NCI-H128 (cell line): Measurements from ENCODE around the gene NKRF.

Source experiments
- DNase-seq: peaks from one replicate; lab custom pipeline; 2025; ENCODE audit not compliant: unreplicated experiment; lab: John Stamatoyannopoulos, UW

The NKRF gene

GRCh38 chrX:119617517-119618164, 11.4 kb upstream of the NKRF start:
- no peak for DNase-seq

- no peak for DNase-seq
Measured at GRCh38 chrX:119614776-119615175, 8.6 kb upstream of the NKRF start.

DNA sequence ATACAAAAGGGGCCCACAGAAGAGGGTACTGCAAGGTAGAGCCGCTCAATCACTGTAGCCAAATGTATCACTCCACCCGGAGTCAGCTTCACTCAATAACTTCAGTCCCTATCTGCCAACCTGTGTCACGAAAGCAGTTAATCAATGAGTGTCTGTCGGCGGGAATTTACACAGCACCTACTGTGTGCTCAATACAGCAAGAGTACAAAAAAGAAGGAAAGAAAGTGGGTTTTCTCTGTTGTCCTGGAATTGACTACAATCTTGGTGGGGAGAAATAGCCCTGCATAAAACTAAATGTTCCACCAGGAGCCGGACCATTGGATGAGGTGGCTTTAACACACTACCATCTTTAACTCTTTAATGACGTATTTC, 780 bp upstream of the NKRF start:
- DNase-seq, result no peak

DNA sequence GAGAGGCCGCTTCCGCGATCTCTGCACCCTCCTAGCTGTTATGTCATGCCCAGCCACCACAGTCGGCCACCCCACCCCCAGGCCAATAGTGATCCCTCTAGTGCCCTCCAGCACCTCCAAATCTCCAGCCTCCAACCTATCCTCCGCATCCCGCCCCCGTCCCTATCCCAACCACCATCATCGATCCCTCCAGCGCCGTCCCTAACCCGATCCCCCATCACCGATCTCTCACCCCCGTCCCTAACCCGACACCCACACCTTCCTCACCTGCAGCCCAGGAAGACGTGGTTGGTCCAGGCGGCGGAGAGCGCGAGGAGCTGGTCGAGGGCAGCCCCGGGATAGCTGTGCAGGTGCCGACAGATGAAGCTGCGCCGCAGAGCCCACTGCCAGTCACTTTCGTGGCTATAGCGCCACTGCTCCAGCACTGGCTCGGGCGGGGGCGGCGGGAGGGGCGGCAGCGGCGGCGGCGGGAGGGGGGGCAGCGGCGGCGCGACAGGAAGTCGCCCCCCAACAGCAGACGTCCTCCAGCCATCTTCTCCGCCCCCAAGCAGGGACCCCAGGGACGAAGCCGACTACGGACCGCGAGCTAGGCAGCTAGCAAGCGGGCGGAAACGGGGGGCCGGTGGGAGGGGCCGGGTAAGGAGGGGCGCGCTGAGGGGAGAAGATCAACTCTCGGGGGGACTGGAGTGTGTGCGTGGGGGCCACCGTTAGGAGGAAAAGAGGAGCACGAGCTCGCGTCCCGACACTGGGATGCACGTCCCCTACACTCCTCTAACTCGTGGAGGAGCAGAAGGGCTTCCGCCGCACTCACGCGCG, 552 bp downstream of the NKRF start:
- DNase-seq, result no peak

GRCh38 chrX:119604766-119605463, 1.3 kb downstream of the NKRF start:
- DNase-seq, result peak; percentile 13

DNA sequence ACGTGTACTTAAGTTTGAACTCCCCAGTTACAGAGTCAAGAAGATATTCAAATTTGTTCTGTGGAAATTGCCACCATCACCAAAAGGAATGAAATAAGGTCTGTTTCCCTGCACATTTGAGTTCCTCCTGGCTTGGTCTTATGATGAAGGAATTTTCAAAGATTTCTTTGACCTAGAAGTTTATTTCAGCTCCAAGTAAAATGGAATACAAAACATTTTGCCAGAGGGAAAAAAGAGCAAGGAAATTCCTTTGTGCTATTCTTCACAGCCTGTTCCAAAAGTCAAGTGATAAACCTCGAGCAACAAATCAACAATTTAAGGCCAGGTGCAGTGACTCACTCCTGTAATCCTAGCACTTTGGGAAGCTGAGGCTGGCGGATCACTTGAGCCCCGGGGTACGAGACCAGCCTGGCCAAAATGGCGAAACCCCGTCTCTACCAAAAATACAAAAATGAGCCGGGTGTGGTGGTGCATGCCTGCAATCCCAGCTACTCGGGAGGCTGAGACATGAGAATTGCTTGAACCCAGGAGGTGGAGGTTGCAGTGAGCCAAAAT, 3.4 kb downstream of the NKRF start:
- no peak for DNase-seq

DNA sequence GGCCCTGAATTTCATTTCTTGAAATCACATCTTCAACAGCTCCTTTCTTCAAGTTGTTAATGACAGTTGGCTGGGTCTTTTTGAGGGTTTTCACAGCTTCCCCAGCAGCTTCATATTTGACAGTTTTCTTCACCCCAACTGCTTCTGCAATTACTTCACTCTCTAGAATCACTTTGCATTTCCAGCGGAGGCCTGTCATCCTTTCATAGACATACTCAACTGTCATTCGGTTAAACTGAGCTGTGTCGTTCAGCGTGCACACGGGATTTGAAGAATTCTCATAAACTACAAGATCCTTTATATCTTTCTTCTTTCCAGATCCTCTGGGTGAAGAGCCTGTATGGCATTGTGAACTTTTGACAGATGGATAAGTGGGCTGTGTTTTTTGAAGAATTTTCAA, 16.4 kb downstream of the NKRF start:
- DNase-seq, result no peak

DNA sequence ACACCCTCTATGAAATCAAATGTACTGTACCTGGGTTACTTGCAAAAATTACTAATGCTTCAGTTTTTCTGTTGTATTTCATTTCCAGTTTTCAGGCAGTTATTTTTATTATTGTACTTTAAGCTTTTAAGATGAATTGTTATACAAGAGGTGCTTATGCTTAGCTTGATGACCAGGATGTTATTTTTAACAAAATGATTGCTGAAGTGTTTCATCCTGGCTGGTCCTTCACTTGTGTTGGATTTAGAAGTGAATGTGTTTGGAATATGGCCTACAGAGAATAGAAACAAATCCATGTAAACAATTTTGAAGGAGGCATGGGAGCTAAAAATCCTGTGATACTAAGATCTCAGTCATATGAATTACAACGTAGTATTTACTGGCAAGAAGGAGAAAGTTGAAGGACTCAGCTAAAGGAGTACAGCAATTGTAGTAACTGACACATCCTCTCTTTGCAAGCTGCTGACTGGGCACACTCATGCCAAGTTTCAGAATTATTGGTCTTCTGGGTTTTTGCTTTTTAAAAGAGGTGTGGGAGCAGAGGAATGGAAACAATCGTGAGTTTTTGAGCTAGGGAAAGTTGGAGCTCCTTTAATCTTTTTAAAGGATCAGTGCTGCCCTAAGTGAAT, 22.7 kb downstream of the NKRF start:
- DNase-seq, result no peak

- DNase-seq, result no peak
Measured at GRCh38 chrX:119579414-119579813, 26.8 kb downstream of the NKRF start.

- peak; percentile 68 for DNase-seq
Measured at GRCh38 chrX:119574394-119575266, 31.6 kb downstream of the NKRF start, which contains the start of gene UBE2A. TSS of gene UBE2A (plus strand) at chrX:119574563. CDS start at chrX:119574712, 149 bp downstream.

- DNase-seq, result no peak
Measured at GRCh38 chrX:119573840-119574393, 32.3 kb downstream of the NKRF start.

DNA sequence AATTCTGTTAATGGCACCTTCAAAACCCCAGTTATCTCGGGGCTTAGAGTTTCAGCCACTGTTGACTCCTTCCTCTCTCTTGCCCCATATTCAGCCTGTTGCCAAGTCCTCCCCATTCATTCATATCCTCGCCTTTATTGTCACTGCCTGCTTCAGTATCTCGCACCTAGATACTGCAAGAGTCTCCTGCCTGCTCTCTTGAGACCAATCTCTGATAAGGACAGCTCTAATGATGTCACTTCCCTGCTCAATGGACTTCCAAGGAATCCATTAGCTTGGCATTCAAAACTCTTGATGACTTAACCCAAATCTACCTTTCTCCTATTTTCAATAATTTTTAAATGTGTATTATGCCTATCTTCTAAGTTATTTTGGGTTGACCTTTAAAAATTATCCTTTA, 33.0 kb downstream of the NKRF start:
- no peak for DNase-seq

DNA sequence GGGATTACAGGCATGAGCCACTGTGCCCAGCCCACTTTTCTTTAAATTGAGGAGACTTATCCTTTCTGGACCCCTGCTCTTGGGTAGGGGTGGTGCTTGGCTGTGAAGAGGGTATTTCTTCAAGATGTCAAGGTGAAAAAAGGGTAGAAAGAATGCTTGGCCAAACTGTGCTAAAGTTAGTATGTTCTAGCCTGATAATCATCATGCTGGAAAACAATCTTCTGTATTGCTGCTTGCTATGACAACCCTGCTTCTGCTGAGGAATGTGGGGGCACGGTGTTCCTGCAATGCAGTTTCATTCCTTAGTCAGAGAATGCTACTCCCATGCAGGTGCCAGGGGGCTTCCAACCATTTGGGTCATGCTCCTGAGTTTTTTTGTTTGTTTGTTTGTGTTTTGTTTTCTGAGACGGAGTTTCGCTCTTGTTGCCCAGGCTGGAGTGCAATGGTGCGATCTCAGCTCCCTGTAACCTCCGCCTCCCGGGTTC, 35.8 kb downstream of the NKRF start:
- DNase-seq, result no peak

DNA sequence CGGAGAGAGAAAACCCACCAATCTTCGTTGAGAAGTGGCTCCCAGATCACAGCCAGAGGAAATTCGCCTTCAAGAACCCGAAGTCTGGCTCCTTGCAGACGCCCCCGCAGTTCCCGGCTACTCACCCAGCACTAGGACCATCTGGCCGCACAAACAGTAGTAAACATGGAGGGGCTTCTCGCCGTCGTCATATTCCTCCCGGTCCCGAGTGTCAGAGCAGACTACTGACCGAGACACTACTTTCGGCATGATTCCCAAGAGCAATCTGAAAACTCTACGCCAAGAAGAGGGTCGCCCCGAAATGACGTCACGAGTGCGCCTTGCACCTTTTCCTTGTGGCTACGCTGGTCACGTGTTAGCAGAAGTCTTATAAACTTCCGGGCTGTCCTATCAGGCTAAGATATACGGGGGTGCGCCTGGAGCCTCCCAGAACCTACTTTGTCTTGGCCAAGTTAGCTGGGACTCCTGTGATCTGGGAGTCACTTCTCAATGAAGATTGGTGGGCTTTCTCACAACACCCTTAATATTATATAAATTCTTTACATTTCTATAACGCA, 41.0 kb downstream of the NKRF start, which contains the start of gene STEEP1:
STEEP1 (minus strand) TSS at position 303 of the 557 bp plus-strand sequence; CDS start at position 249, 54 bp downstream.
- DNase-seq, result peak; percentile 58

- no peak for DNase-seq
Measured at GRCh38 chrX:119552508-119552907, 53.7 kb downstream of the NKRF start.

DNA sequence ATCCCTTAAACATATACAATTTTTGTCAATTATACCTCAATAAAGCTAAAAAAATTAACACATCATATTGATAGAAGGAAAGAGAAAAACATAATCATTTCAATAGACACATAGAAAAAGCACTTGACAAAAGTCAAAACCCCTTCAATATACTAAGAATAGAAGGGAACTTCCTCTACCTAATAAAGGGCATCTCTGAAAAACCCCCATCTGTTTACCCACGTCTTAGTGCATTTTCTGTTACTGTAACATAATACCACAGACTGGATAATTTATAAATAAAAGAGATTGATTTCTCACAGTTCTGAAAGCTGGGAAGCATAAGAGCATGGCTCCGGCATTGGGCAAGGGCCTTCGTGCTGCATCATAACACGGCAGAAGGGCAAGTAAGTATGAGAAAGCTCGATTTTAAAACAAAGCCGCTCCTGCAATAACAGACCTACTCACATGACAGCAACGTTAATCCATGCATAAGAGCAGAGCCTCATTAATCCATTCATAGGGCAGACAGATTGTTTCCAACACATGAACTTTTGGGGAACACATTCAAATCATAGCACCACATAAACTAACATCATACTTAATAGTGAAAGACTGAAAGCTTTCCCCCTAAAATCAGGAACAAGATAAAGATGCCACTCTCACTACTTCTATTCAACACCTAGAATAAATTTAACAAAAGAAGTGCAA, 56.8 kb downstream of the NKRF start:
- DNase-seq, result no peak

- no peak for DNase-seq
Measured at GRCh38 chrX:119541188-119541587, 65.0 kb downstream of the NKRF start.

DNA sequence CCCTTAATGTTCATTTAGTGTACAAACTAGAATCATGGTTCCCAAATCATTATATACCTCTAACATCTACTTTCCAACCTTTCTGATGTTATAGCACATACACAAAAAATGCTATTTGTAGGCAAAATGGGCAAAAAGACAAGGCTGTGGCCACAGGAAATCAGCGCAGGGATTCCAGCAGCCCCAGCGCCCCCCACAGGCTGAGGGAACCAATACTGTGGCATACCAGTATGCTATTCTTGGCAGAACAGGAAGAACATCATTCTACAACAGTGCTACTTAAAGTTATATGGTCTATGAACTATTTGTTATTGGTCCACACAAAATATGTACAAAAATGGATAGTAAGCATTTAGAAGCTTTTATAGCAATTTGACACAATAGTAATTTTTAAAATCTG, 66.4 kb downstream of the NKRF start:
- no peak for DNase-seq
